HEK293 (cell line): ENCODE data around the gene MAP3K4.

Experiments used
- CTCF ChIA-PET: fragments of 350-600 bp; formaldehyde crosslinking; extraction: SDS; loops from one replicate; lab custom pipeline; 2021; ENCODE audit warnings: antibody characterized with exemption; lab: Yijun Ruan, JAX
- POLR2A ChIA-PET: fragments of 300-600 bp; formaldehyde crosslinking; extraction: SDS; loops from one replicate; lab custom pipeline; 2020; ENCODE audit warnings: antibody characterized with exemption, inconsistent platforms; lab: Yijun Ruan, JAX
- H3K27ac ChIP-seq: fragments of 200-500 bp; sonication (Bioruptor generic); 2 replicates; pipeline ENCODE4 v1.5.1; 2014; ENCODE audit warnings: low read depth, low read length, control low read depth, inconsistent platforms; ENCODE audit errors: extremely low read depth
- H3K36me3 ChIP-seq, 2 experiments: fragments of 200-500 bp in 1 of 2; sonication (Bioruptor generic) in 1 of 2; 1 replicate in 1 of 2; 2 replicates in 1 of 2; pipeline ENCODE4 v1.5.1; 2014 to 2017; ENCODE audit warnings: inconsistent platforms in 2 of 2, low read length in 2 of 2; ENCODE audit not compliant: control insufficient read depth in 2 of 2, insufficient read depth in 1 of 2
- H3K4me1 ChIP-seq: fragments of 200-500 bp; sonication (Bioruptor generic); 2 replicates; pipeline ENCODE4 v1.5.1; 2014; ENCODE audit warnings: mild to moderate bottlenecking, low read length, inconsistent platforms; ENCODE audit not compliant: control insufficient read depth, insufficient read depth
- H3K4me3 ChIP-seq: 2 replicates; pipeline ENCODE4 v1.5.1; 2011; ENCODE audit warnings: low read depth, mild to moderate bottlenecking, control low read depth, low read length, moderate library complexity
- H3K9me3 ChIP-seq: fragments of 200-500 bp; sonication (Bioruptor generic); 2 replicates; pipeline ENCODE4 v1.5.1; 2014; ENCODE audit warnings: low read depth, low read length, inconsistent platforms; ENCODE audit not compliant: control insufficient read depth, insufficient read depth
- ELK4 ChIP-seq: IDR thresholded peaks from 2 replicates; pipeline ENCODE4 v1.6.1; 2011; ENCODE audit warnings: mild to moderate bottlenecking, low read depth, low read length, borderline replicate concordance
- KLF1 ChIP-seq: fragments of 450-650 bp; formaldehyde crosslinking; IDR thresholded peaks from 2 replicates; pipeline ENCODE4 v1.5.1; 2016; ENCODE audit warnings: missing biosample characterization, missing genetic modification characterization
- KLF17 ChIP-seq: fragments of 450-650 bp; formaldehyde crosslinking; IDR thresholded peaks from 2 replicates; pipeline ENCODE4 v1.5.1; 2016; ENCODE audit warnings: missing biosample characterization, missing genetic modification characterization
- KLF9 ChIP-seq: fragments of 450-650 bp; formaldehyde crosslinking; IDR thresholded peaks from 2 replicates; pipeline ENCODE4 v1.5.1; 2016; ENCODE audit warnings: missing biosample characterization, missing genetic modification characterization, low read depth
- PRDM1 ChIP-seq: fragments of 450-650 bp; formaldehyde crosslinking; IDR thresholded peaks from 2 replicates; pipeline ENCODE4; 2016; ENCODE audit warnings: missing biosample characterization, missing genetic modification characterization
- PRDM2 ChIP-seq: fragments of 450-650 bp; formaldehyde crosslinking; IDR thresholded peaks from 2 replicates; pipeline ENCODE4 v1.5.1; 2016; ENCODE audit warnings: missing biosample characterization, missing genetic modification characterization, borderline replicate concordance
- SP7 ChIP-seq: fragments of 450-650 bp; formaldehyde crosslinking; IDR thresholded peaks from 2 replicates; pipeline ENCODE4 v1.5.1; 2016; ENCODE audit warnings: missing biosample characterization, missing genetic modification characterization
- TRIM28 ChIP-seq: IDR thresholded peaks from 2 replicates; pipeline ENCODE4 v1.6.1; 2011; ENCODE audit warnings: low read length, control low read depth, borderline replicate concordance
- ZNF138 ChIP-seq: fragments of 450-650 bp; formaldehyde crosslinking; IDR thresholded peaks from 2 replicates; pipeline ENCODE4 v1.5.1; 2016; ENCODE audit warnings: missing biosample characterization, missing genetic modification characterization, borderline replicate concordance
- ZNF155 ChIP-seq: fragments of 450-650 bp; formaldehyde crosslinking; IDR thresholded peaks from 2 replicates; pipeline ENCODE4 v1.5.1; 2016; ENCODE audit warnings: missing biosample characterization, missing genetic modification characterization
- ZNF26 ChIP-seq: fragments of 450-650 bp; formaldehyde crosslinking; IDR thresholded peaks from 2 replicates; pipeline ENCODE4 v1.5.1; 2016; ENCODE audit warnings: missing biosample characterization, missing genetic modification characterization
- ZNF302 ChIP-seq: fragments of 450-650 bp; formaldehyde crosslinking; IDR thresholded peaks from 2 replicates; pipeline ENCODE4 v1.5.1; 2016; ENCODE audit warnings: missing biosample characterization, missing genetic modification characterization, low read depth
- ZNF335 ChIP-seq: fragments of 450-650 bp; formaldehyde crosslinking; conservative IDR thresholded peaks from 2 replicates; pipeline ENCODE4 v1.5.1; 2016; ENCODE audit warnings: missing biosample characterization, missing genetic modification characterization
- ZNF341 ChIP-seq: fragments of 450-650 bp; formaldehyde crosslinking; IDR thresholded peaks from 2 replicates; pipeline ENCODE4; 2016; ENCODE audit warnings: low read depth, missing biosample characterization, missing genetic modification characterization
- ZNF555 ChIP-seq: fragments of 450-650 bp; formaldehyde crosslinking; conservative IDR thresholded peaks from 2 replicates; pipeline ENCODE4 v1.5.1; 2017; ENCODE audit warnings: missing biosample characterization, mild to moderate bottlenecking, missing genetic modification characterization, inconsistent platforms
- ZNF561 ChIP-seq: fragments of 450-650 bp; IDR thresholded peaks from 2 replicates; pipeline ENCODE4 v1.5.1; 2018; ENCODE audit warnings: missing biosample characterization, missing genetic modification characterization, borderline replicate concordance
- ZNF580 ChIP-seq: fragments of 450-650 bp; formaldehyde crosslinking; IDR thresholded peaks from 2 replicates; pipeline ENCODE4 v1.5.1; 2016; ENCODE audit warnings: missing biosample characterization, missing genetic modification characterization
- ZNF610 ChIP-seq: fragments of 450-650 bp; formaldehyde crosslinking; IDR thresholded peaks from 2 replicates; pipeline ENCODE4 v1.5.1; 2016; ENCODE audit warnings: missing biosample characterization, missing genetic modification characterization, borderline replicate concordance
- ZNF623 ChIP-seq: fragments of 450-650 bp; formaldehyde crosslinking; IDR thresholded peaks from 2 replicates; pipeline ENCODE4 v1.5.1; 2016; ENCODE audit warnings: missing biosample characterization, missing genetic modification characterization
- ZNF658 ChIP-seq: fragments of 450-650 bp; formaldehyde crosslinking; IDR thresholded peaks from 2 replicates; pipeline ENCODE4; 2016; ENCODE audit warnings: missing biosample characterization, missing genetic modification characterization

The MAP3K4 gene

GRCh38 chr6:161109366-161109765 lies 117.8 kb downstream of the MAP3K4 start:
- Histone ChIP-seq H3K9me3 (no peaks in the 10 kb centered on the region), H3K4me1 (no peaks in the 10 kb centered on the region), H3K36me3 (peaks cover 8 to 89% of the 10 kb centered on the region in 2 experiments), H3K27ac (no peak overlapping the region), H3K4me3 (no peak overlapping the region)
- POLR2A ChIA-PET, result no interaction called here
- TF ChIP-seq ZNF623 (tag by site-specific recombination), result no peak
- no peak for TF ChIP-seq PRDM1 (tag by site-specific recombination)
- no peak for TF ChIP-seq ZNF561
- no peak for TF ChIP-seq SP7 (tag by site-specific recombination)
- no peak for TF ChIP-seq ZNF580 (tag by site-specific recombination)
- TF ChIP-seq ZNF138 (tag by site-specific recombination), result no peak
- no peak for TF ChIP-seq ZNF610 (tag by site-specific recombination)
- no peak for TF ChIP-seq ZNF26
- TF ChIP-seq TRIM28, result no peak
- TF ChIP-seq ELK4, result no peak
- no peak for TF ChIP-seq ZNF302 (tag by site-specific recombination)
- TF ChIP-seq KLF1, result no peak
- CTCF ChIA-PET, result interaction anchor here (1.1 kb wide), 1 partner anchor 9 kb away, joined by 3 read pairs; no protein-coding TSS in a partner anchor

- H3K36me3 ChIP-seq, result peaks cover 3 to 96% of the 10 kb centered on the region in 2 experiments
- TF ChIP-seq ZNF623 (tag by site-specific recombination) (no peak), PRDM2 (tag by site-specific recombination) (no peak), ZNF155 (tag by site-specific recombination) (no peak), KLF17 (tag by site-specific recombination) (no peak), KLF9 (no peak), ZNF341 (tag by site-specific recombination) (no peak), ZNF658 (tag by site-specific recombination) (no peak), ZNF335 (no peak), ZNF555 (tag by site-specific recombination) (no peak)
- TF ChIP-seq, all 188 proteins: peak for 0
- Histone ChIP-seq H3K4me3 (no peak overlapping the region), H3K9me3 (no peaks in the 10 kb centered on the region), H3K27ac (no peak overlapping the region), H3K4me1 (no peaks in the 10 kb centered on the region)
- CTCF ChIA-PET, result interaction anchor here (0.7 to 1.1 kb wide), 2 partner anchors 9 to 261 kb away, joined by 3 to 4 read pairs; no protein-coding TSS in a partner anchor
- POLR2A ChIA-PET, result no interaction called here
Observed at GRCh38 chr6:161110028-161110779, 118.6 kb downstream of the MAP3K4 start.
